ENCODE results near the gene BOC. TPM values are rescaled to one million over a fixed set of nuclear protein-coding genes. Genes with fewer than 3 reads are reported as not detected.

Gene BOC
- total RNA-seq, 1 donor from 2014 or later: 20.2 TPM

DNA sequence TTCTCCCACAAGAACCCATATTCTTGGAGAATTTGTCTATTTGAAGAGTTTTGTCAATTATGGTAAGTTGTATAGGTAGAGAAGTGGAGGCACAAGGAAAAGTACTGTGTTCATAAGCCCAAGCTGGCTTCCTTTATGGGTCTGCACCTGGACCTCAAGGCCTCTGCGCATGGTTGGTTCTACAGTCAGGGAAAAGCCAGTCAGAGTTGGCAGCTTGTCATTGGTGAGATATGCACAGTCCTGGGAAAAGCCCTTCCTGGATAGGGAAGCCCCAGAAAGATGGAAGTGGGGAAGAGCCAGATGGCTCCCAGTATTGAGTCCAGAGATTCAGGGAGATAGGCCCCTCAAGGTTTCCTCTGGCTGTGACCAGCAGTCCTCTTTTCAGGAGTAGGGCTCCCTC lies 15.8 kb downstream of the BOC start:
- H3K4me3 ChIP-seq (ENCODE audit: insufficient read depth, low read depth, low read length): no peak overlapping the region
- no peak overlapping the region for H2AFZ ChIP-seq (ENCODE audit: low read depth, low read length)
- FAIRE-seq (no peak), DNase-seq (ENCODE audit: low read depth) (no peak)
- no peak overlapping the region for H3K27ac ChIP-seq (ENCODE audit: low read depth, low read length)
- H4K20me1 ChIP-seq (ENCODE audit: insufficient read depth, low read length): no peaks in the 10 kb centered on the region
- Mint-ChIP-seq H3K4me3 (ENCODE audit: unreplicated experiment) (no peak overlapping the region), H3K27me3 (ENCODE audit: low read depth, unreplicated experiment) (no peaks in the 10 kb centered on the region), H3K27ac (ENCODE audit: unreplicated experiment) (no peak overlapping the region), H3K4me1 (ENCODE audit: low read depth, unreplicated experiment) (peaks cover 43% of the 10 kb centered on the region), H3K9me3 (ENCODE audit: unreplicated experiment) (no peaks in the 10 kb centered on the region), H3K36me3 (ENCODE audit: low read depth, unreplicated experiment) (peaks cover 6% of the 10 kb centered on the region)
- no peak overlapping the region for H3K9ac ChIP-seq (ENCODE audit: low read length)
- no peaks in the 10 kb centered on the region for H3K79me2 ChIP-seq (ENCODE audit: insufficient read depth, low read length)
- no peaks in the 10 kb centered on the region for H3K27me3 ChIP-seq (ENCODE audit: insufficient read depth, low read length)
- no peaks in the 10 kb centered on the region for H3K9me3 ChIP-seq (ENCODE audit: insufficient read depth, low read depth, low read length)
- H3K36me3 ChIP-seq (ENCODE audit: insufficient read depth, low read length): no peaks in the 10 kb centered on the region
- no peak overlapping the region for H3K4me2 ChIP-seq (ENCODE audit: low read length)
- no peak for TF ChIP-seq EZH2 (IDR thresholded peaks at IDR 0.05; ENCODE audit: insufficient read depth, low read length)
- TF ChIP-seq, protein P1, sequence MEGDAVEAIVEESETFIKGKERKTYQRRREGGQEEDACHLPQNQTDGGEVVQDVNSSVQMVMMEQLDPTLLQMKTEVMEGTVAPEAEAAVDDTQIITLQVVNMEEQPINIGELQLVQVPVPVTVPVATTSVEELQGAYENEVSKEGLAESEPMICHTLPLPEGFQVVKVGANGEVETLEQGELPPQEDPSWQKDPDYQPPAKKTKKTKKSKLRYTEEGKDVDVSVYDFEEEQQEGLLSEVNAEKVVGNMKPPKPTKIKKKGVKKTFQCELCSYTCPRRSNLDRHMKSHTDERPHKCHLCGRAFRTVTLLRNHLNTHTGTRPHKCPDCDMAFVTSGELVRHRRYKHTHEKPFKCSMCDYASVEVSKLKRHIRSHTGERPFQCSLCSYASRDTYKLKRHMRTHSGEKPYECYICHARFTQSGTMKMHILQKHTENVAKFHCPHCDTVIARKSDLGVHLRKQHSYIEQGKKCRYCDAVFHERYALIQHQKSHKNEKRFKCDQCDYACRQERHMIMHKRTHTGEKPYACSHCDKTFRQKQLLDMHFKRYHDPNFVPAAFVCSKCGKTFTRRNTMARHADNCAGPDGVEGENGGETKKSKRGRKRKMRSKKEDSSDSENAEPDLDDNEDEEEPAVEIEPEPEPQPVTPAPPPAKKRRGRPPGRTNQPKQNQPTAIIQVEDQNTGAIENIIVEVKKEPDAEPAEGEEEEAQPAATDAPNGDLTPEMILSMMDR (IDR thresholded peaks at IDR 0.05; ENCODE audit: insufficient read depth, low read depth, low read length): no peak
- peaks cover 30% of the 10 kb centered on the region for H3K4me1 ChIP-seq (ENCODE audit: insufficient read depth, low read length)

DNA sequence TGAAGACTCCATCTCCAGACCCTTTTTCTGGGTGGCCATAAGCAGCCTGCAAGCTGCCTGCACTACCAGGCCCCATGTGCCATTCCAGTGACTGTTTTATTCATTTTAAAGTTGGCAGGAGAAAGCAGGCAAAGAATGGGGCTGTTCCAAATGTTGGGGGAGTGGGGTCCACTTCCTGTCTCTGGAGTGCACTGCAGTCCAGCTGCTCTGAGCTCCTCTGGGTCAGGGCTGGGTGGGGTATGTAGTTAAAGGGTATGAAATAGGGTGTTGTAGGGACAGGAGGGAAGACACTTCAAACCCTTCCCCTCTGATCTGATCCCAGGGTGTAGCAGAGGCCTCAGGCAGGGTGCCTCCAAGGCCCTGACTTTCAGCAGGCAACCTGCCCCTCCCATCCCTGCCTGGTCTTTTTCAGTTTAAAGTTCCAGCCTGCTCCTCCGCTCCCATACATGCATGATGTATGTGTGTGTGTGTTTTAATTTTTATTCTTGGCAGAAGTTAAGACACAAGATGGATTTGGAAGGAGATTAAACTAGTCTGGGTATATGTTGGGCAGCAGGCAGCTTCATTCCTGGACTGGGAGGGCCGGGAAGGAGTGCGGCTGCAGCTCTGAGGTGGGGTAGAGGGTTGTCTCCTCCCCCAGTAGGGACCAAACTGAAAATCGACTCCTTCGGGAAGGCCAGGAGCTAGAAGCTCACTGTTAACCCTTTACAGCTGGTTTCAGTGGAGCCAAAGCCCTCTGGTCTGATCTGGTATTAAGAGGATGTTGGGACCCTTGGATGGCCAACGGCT lies 17.3 kb downstream of the BOC start:
- no peak overlapping the region for H3K4me2 ChIP-seq (ENCODE audit: low read length)
- Mint-ChIP-seq H3K4me3 (ENCODE audit: unreplicated experiment) (no peak overlapping the region), H3K4me1 (ENCODE audit: low read depth, unreplicated experiment) (peaks cover 41% of the 10 kb centered on the region), H3K36me3 (ENCODE audit: low read depth, unreplicated experiment) (peaks cover 6% of the 10 kb centered on the region), H3K27me3 (ENCODE audit: low read depth, unreplicated experiment) (no peaks in the 10 kb centered on the region), H3K9me3 (ENCODE audit: unreplicated experiment) (no peaks in the 10 kb centered on the region), H3K27ac (ENCODE audit: unreplicated experiment) (no peak overlapping the region)
- FAIRE-seq (no peak), DNase-seq (ENCODE audit: low read depth) (no peak)
- no peaks in the 10 kb centered on the region for H3K79me2 ChIP-seq (ENCODE audit: insufficient read depth, low read length)
- no peak overlapping the region for H2AFZ ChIP-seq (ENCODE audit: low read depth, low read length)
- peaks cover 31% of the 10 kb centered on the region for H3K4me1 ChIP-seq (ENCODE audit: insufficient read depth, low read length)
- no peaks in the 10 kb centered on the region for H4K20me1 ChIP-seq (ENCODE audit: insufficient read depth, low read length)
- TF ChIP-seq EZH2 (IDR thresholded peaks at IDR 0.05; ENCODE audit: insufficient read depth, low read length): no peak
- TF ChIP-seq, protein P1 (IDR thresholded peaks at IDR 0.05; ENCODE audit: insufficient read depth, low read depth, low read length): no peak
- no peak overlapping the region for H3K27ac ChIP-seq (ENCODE audit: low read depth, low read length)
- no peak overlapping the region for H3K4me3 ChIP-seq (ENCODE audit: insufficient read depth, low read depth, low read length)
- no peaks in the 10 kb centered on the region for H3K27me3 ChIP-seq (ENCODE audit: insufficient read depth, low read length)
- H3K36me3 ChIP-seq (ENCODE audit: insufficient read depth, low read length): no peaks in the 10 kb centered on the region
- no peak overlapping the region for H3K9ac ChIP-seq (ENCODE audit: low read length)
- no peaks in the 10 kb centered on the region for H3K9me3 ChIP-seq (ENCODE audit: insufficient read depth, low read depth, low read length)

DNA sequence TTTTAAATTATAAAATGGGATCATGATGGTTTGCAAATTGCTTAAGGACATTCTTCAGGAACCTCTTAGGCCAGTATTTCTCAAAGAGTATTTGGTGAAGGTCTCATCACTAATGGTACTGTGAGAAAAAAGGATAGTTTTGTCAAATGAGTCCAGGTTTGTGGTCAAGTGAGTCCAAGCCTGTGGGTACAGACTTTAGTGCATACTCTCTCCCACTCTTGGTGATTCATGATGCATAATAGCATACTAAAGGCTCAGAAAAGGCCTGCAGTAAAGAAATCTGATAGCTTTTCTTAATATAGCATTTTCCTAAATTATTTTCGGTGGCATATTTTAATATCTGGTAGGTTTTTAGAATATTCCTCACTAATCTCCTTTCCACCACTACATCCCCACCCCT lies 20.0 kb downstream of the BOC start:
- Mint-ChIP-seq H3K4me3 (ENCODE audit: unreplicated experiment) (no peak overlapping the region), H3K36me3 (ENCODE audit: low read depth, unreplicated experiment) (peaks cover 2% of the 10 kb centered on the region), H3K9me3 (ENCODE audit: unreplicated experiment) (no peaks in the 10 kb centered on the region), H3K4me1 (ENCODE audit: low read depth, unreplicated experiment) (peaks cover 49% of the 10 kb centered on the region), H3K27me3 (ENCODE audit: low read depth, unreplicated experiment) (no peaks in the 10 kb centered on the region), H3K27ac (ENCODE audit: unreplicated experiment) (peak overlapping the region; percentile 93)
- Histone ChIP-seq H3K4me3 (ENCODE audit: insufficient read depth, low read depth, low read length) (no peak overlapping the region), H4K20me1 (ENCODE audit: insufficient read depth, low read length) (no peaks in the 10 kb centered on the region), H3K4me2 (ENCODE audit: low read length) (peak overlapping the region; percentile 57), H3K36me3 (ENCODE audit: insufficient read depth, low read length) (no peaks in the 10 kb centered on the region), H2AFZ (ENCODE audit: low read depth, low read length) (no peak overlapping the region), H3K9ac (ENCODE audit: low read length) (peak overlapping the region; percentile 60), H3K27ac (ENCODE audit: low read depth, low read length) (peak overlapping the region; percentile 80), H3K4me1 (ENCODE audit: insufficient read depth, low read length) (peaks cover 33% of the 10 kb centered on the region), H3K79me2 (ENCODE audit: insufficient read depth, low read length) (no peaks in the 10 kb centered on the region), H3K27me3 (ENCODE audit: insufficient read depth, low read length) (no peaks in the 10 kb centered on the region), H3K9me3 (ENCODE audit: insufficient read depth, low read depth, low read length) (no peaks in the 10 kb centered on the region)
- peak; percentile 91 for DNase-seq (ENCODE audit: low read depth)
- TF ChIP-seq, protein P1 (IDR thresholded peaks at IDR 0.05; ENCODE audit: insufficient read depth, low read depth, low read length): no peak
- no peak for TF ChIP-seq EZH2 (IDR thresholded peaks at IDR 0.05; ENCODE audit: insufficient read depth, low read length)
- peak; percentile 64 for FAIRE-seq
